Stimulated activated CD4-positive, alpha-beta T cell treated with anti-CD3 and anti-CD28 coated beads, Interleukin-2, amount 100 ng/mL, for 4 hours (primary cell): ENCODE data around the gene SH3GL1.
"Not testable (repeated sequence)": the region's sequence is repeated elsewhere in the genome, so short reads cannot be mapped to it uniquely, and the experiment has no call there.

Source experiments
- DNase-seq: peaks from one replicate; pipeline ENCODE4 v3.0.0-alpha.2; 2020; ENCODE audit warnings: low read depth

Gene SH3GL1

DNA sequence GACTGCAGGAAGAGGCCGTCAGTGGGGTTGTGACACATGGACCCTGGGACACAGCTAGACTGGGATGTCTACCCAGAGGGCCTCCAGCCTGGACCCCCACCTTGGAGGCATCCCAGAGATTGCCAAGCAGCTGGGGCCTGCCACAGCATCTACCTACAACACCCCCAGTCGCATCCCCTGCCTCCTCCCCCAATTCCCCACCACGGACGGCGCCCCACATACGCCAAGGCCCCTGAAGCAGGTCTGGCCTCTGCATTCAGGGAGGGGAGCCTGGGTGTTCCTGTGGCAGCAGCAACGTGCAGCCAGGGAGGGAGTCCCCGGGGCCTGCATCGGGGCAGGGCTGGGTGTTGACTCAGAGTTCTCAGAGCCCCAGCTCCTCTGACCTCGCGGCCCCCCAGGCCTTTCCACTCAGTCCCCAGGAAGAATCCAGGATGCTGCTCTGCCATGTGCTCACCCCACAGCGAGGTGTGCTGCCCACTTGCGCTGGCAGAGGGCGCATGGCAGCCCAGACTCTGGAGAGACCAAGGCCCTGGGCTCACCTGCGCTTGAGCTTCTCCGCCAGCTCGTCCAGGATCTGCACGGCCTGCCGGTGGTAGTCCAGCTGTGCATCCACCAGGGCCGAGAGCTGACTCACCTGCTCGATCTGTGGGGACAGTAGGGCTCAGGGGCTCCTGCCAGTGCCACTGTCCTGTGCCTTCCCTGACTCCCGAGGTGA is 37.4 kb downstream of the SH3GL1 start:
- DNase-seq = no peak

DNA sequence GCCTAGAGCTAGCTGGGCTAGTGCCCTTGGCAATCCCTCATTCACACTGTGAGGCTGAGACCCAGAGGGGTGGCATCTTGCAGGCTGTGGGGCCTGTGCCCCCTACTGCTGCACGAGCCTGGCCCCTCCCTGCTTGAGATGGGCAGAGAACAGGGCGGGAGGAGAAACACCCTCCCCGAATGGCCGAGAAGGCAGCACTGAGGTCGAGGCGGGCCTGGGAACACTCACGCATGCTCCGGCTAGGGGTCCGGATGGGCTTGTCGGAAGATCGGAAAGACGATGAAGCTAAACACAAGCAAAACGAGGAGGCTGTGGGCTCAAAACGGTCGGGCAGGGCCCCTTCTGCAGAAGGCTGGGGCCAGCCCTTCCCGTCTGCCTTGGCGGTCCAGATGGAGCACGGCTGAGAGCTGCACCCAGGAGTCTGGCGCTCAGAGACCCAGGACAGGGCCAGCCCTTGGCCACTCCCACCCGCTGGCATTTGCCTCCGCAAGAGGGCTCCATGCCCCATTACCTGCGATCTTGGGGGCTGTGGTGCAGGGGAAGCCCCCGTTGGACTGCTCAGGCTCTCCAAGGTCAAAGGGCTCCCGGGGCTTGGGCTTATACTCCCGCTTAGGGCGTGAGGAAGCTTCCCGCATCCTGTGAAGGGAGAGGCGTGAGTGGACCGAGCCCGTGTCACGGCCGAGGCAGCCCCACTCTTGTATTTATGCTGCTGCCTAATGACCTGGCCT is 38.1 kb downstream of the SH3GL1 start:
- DNase-seq = no peak

DNA sequence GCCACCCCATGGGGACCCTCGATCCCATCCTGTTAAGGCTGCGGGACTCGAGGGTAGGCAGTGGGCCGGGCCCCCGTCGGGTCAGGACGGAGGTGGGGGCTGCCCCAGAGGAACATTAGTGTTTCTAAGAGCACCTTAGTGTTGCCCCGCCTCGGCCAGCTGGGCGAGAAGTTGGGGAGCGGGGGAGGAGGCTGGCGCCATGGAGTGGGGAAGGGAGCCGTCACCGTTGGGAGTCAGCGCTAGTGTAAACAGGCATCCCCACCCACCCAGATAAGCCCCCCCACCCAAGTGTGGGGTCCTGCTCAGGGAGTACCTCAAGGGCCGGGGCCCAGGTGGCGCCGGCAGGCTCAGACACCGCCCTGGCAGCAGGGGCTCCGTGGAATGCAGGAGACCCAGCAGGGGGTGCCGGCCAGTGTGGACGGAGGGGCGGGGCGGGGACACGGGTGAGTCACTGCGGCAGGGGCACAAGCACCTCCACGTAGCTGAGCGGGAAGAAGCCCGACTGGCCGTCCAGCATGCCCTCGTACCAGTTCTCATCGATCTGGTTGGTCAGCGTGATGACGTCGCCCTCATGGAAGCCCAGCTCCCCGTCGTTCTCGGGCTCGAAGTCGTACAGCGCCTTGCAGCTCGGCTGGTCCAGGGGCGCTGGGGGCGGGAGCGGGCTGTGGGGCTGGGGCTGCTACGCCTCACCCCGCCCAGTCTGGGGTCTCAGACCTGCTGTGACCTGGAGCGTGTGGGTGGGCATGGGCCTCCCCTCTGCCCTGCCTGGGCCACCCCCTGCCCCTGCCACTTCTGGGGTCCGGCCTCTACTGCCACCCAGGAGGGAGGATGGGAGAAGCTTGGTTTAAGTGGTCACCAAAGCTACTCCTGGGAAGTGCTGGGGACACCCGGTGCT is 38.9 kb downstream of the SH3GL1 start:
- DNase-seq = no peak

- DNase-seq = no peak
Observed at GRCh38 chr19:4360641-4361151, 39.7 kb downstream of the SH3GL1 start.

DNA sequence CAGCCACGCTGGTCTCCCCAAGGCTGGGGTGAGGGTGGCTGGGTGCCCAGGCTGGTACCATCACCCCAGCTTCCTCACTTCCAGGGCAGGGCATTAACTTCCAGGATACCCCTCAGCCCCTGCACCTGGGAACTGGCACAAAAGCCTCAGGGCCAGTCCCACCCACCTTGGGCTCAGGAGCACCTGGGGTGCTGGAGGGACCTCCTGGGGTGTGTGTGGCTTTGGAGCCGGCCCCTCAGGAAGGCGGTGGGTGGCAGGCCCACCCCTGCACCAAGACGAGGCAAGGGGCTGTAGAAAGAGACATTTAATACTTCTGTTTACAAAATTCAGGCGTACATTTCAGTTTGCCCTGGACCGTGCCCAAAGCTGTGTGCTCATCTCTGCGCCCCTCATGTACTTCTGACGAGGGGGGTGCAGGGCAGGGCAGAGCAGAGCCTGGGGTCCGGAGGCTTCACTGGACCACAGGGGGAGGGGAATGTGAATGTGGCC is 40.2 kb downstream of the SH3GL1 start:
- DNase-seq = no peak

DNA sequence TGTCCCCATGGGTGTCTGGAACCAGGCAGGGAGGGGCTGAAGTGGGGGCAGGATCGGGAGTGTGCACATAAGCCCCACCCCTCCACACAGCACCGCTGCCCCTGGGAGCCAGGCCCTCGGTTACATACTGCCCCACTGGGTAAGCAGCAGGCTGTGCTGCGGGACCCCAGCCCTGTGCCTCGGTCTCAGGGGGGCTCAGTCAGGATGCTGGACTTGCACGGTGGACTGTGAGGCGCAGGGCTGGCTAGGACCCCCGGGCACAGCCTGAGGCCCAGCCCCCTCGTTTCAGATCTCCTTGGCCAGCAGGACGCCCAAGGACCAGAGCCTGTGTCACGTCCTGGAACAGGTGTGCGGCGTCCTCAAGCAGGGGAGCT is 40.7 kb downstream of the SH3GL1 start:
- DNase-seq = no peak

DNA sequence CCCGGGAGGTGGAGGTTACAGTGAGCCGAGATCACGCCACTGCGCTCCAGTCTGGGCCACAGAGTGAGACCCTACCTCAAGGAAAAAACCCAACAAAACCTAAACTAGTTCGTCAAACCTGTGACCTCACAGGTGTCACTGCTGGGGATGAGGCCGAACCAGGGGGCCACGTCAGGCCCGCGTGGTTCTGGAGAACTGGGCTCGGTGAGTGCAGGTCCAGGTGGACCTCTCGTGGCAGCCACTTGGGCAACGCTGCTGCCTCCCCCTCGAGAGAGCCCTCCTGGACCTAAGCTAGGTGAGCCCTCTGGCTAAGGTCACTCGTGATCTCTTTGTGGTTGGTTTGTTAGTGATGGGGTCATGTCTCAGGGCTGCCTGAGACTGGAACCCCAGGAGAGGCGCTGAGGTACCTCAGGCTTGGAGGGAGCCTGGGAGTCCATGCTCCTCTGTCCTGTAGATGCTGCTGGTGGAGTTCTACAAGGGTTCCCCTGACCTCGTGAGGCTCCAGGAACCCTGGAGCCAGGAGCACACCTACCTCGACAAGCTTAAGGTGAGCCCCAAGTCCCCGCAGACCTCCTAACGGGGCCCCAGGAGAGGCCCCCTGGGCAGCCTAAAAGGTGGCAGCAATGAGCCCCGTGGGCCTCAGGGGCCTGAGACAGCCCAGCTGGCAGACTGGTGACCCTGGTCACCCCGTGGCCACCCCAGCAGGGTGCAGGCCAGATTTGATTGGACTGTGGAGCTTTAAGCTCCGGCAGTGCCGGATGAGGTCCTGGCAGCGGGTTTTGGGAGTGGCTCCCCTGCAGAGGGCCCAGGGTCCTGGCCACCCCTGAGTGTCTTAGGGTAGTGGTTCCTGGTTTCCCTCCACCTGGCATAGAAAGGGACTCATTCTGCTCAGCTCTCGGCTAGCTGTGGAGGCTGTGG is 41.4 kb downstream of the SH3GL1 start:
- no peak for DNase-seq

DNA sequence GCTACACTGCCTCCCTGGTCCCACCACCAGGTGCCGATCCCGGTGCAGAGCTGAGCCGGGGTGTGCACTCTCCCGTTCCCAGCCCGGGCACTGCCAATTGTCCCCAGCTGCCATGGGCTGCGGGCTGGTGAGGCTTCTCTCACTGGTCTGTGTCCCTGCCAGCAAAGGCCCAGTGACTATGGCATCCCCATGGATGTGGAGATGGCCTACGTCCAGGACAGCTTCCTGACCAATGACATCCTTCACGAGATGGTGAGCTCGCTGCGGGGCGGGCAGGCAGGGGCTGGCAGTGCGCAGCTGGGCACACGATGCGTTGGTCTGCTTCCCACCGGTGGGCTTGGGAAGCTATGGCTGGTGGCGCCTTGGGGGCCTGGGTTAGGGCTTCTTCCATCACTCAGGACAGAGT is 42.4 kb downstream of the SH3GL1 start:
- no peak for DNase-seq

GRCh38 chr19:4357095-4357797 is 43.1 kb downstream of the SH3GL1 start:
- DNase-seq = no peak

DNA sequence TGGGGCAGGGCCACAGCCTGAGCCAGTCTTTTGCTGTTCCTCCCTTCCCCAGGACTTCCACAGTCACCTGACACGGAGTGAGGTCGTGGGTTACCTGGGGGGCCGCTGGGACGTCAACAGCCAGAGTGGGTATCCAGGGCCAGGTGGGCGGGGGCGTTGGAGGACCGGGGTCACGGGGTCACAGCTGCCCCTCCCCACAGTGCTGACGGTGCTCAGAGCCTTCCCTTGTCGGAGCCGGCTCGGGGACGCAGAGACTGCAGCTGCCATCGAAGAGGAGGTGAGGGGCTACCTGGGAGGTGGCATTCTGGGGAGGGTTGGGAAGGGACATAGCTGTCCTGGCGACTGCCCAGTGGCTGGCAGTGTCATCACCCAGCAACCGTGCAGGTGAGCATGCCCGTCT is 45.5 kb downstream of the SH3GL1 start:
- no peak for DNase-seq

GRCh38 chr19:4354282-4354681 is 46.1 kb downstream of the SH3GL1 start:
- DNase-seq = no peak

DNA sequence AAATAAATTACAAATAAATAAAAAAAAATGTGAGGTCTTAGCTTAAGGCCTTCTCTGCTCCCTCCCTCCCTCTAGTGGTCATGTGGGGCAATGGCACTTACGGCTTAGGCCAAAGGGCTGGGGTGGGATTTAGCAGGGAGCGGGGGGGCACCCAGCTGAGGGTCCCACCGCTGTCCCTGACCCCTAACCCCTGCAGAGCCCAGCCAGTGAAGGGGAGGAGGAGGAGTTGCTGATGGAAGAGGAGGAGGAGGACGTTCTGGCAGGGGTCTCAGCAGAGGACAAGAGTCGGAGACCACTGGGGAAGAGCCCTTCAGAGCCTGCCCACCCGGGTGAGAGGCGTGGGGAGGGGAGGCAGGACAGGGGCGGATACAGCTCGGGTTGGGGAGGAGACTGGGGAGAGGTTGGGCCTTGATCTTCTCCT is 47.6 kb downstream of the SH3GL1 start:
- DNase-seq = peak; percentile 35

DNA sequence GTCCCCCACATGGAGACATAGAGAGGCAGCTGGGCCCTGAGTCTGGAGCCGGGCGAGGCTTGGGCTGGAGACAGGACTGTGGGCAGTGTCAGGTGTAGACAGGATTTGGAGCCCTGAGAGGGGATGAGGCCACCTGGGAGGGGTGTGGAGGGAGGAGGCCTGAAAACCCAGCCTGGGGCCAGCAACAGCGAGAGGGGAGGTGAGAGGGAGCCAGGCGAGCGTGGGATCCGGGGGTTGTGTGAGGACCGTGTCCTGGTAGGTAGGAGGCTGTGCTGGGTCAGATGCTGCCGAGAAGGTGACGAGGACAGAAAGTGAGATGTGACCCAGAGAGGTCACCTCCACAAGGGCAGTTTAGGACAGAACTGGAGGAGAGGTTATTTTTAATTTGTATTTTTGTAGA is 49.6 kb downstream of the SH3GL1 start:
- DNase-seq = no peak

DNA sequence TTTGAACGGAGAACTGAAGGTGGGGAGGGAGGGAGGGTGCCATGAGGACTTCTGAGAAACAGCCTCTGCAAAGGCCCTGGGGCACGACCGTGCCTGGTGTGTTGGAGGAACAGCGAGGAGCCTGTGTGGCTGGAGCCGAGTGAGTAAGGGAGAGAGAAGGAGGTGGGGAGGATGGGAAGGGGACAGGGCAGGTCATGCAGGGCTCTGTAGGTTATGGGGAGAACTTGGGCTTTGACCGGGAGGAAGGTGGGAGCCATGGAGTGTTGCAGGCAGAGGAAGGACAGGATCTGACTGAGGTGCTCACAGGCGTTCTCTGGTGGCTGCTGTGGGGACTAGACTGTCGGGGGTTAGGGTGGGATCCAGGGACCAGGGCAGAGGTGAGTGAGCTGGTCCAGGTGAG is 50.2 kb downstream of the SH3GL1 start:
- no peak for DNase-seq

DNA sequence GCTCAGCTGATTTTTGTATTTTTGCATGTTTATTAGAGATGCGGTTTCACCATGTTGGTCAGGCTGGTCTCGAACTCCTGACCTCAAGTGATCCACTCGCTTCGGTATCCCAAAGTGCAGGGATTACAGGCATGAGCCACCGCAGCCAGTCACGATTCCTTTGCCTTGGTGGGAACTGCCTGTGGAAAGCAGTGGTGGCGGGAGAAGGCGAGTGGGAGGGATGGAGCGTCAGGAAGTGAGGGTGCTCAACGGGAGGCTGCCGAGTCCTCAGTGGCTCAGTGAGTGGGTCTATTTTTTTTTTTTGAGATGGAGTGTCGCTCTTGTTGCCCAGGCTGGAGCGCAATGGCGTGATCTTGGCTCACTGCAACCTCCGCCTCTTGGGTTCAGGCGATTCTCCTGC is 51.1 kb downstream of the SH3GL1 start:
- DNase-seq = not testable (repeated sequence)

- DNase-seq = no peak
Observed at GRCh38 chr19:4347521-4347920, 52.8 kb downstream of the SH3GL1 start.

DNA sequence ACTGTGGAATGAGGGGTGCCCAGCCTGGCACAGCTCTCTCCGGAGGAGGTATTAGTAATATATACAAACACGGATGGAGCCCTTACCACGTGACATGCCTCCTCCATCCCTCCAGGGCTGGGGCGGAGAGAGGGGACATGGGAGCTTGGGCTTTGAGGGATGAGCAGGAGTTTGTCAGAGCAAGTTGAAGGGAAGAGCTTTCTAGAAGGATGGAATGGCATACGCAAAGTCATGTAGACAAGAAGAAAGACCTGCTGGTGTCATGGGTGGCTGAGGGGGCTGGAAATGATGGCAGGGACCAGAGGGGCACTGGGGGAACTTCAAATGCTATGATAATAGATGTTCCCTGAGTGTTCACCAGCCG is 54.3 kb downstream of the SH3GL1 start:
- no peak for DNase-seq

- DNase-seq = no peak
Observed at GRCh38 chr19:4345342-4346019, 54.9 kb downstream of the SH3GL1 start.

- peak; percentile 90 for DNase-seq
Observed at GRCh38 chr19:4343370-4344307, 56.7 kb downstream of the SH3GL1 start, which contains the start of gene MPND. Gene MPND, plus strand, starts transcription at chr19:4343562. Its CDS starts 32 bp downstream, at chr19:4343594.
